Testis (tissue), 2 donors: Measurements from ENCODE around the gene SLC22A23.

Experiments used
- POLR2A ChIP-seq: fragments of 450-650 bp; IDR thresholded peaks from one replicate; pipeline ENCODE4 v1.6.1; 2017; ENCODE audit warnings: antibody characterized with exemption, mild to moderate bottlenecking, moderate library complexity
- TF ChIP-seq, protein P1 (sequence below), 3 experiments: fragments of 450-650 bp in 2 of 3; fragments of 200-600 bp in 1 of 3; sonication (generic) in 1 of 3; IDR thresholded peaks; one replicate each; pipeline ENCODE4 v1.5.1; 2016 to 2019; ENCODE audit warnings: antibody characterized with exemption in 3 of 3, mild to moderate bottlenecking in 2 of 3, moderate library complexity in 1 of 3

DNA sequence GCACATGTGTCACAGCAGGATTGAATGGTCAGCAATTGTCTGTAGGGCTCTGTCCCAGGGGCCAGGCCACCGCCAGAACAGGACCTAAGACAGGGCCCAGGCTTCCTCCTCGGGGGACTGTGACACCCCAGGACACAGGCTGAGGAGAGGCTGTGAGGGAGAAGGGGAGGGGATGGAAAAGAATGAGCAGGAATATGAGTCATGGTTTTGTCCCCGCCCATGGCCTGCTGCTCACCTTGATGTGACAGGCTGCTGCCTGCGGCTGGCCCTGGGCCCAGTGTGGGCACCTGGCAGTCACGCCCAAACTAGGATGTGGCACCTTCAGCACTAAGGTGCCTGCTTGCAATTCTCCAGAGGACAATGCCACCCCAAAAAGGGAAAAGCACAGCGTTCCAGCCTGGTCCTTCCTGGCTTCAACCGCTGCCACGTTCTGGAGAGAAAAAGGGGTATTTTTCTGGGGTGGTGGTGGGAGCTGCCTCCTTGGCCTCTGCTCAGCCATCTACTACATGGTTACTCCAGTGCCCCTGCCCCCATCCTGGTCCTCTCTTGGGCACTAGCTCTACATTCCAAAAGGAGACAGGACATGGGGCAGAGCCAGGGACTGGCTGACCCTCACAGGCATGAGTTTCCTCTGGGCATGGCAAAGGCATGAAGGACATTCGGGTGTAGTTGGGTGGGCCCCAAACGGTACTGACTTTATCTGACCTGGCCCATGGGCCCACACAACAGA is 93.4 kb downstream of the SLC22A23 start:
- TF ChIP-seq, protein P1, sequence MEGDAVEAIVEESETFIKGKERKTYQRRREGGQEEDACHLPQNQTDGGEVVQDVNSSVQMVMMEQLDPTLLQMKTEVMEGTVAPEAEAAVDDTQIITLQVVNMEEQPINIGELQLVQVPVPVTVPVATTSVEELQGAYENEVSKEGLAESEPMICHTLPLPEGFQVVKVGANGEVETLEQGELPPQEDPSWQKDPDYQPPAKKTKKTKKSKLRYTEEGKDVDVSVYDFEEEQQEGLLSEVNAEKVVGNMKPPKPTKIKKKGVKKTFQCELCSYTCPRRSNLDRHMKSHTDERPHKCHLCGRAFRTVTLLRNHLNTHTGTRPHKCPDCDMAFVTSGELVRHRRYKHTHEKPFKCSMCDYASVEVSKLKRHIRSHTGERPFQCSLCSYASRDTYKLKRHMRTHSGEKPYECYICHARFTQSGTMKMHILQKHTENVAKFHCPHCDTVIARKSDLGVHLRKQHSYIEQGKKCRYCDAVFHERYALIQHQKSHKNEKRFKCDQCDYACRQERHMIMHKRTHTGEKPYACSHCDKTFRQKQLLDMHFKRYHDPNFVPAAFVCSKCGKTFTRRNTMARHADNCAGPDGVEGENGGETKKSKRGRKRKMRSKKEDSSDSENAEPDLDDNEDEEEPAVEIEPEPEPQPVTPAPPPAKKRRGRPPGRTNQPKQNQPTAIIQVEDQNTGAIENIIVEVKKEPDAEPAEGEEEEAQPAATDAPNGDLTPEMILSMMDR (IDR thresholded peaks at IDR 0.05), result no peak
- TF ChIP-seq POLR2A, result no peak
